H1 (cell line): ENCODE data around the gene HACD2.

Experiments used
- CHD2 ChIP-seq: IDR thresholded peaks from 2 replicates; pipeline ENCODE4 v1.6.1; 2012; ENCODE audit warnings: low read length, improper control_type of control experiment
- CTCF ChIP-seq, 3 experiments: IDR thresholded peaks; 1 replicate in 2 of 3; 2 replicates in 1 of 3; pipeline versions ENCODE4 v1.5.1 to v1.6.1; 2011; ENCODE audit warnings: low read length in 3 of 3, mild to moderate bottlenecking in 3 of 3, inconsistent platforms in 2 of 3, low read depth in 1 of 3, moderate library complexity in 1 of 3; ENCODE audit not compliant: insufficient read depth in 1 of 3; ENCODE audit errors: control extremely low read depth in 1 of 3
- GABPA ChIP-seq: IDR thresholded peaks from 2 replicates; pipeline ENCODE4 v1.6.1; 2011; ENCODE audit warnings: mild to moderate bottlenecking, low read length, moderate library complexity, borderline replicate concordance; ENCODE audit not compliant: insufficient read depth
- GTF2F1 ChIP-seq: IDR thresholded peaks from 2 replicates; pipeline ENCODE4 v1.6.1; 2012; ENCODE audit warnings: low read depth, low read length, improper control_type of control experiment, borderline replicate concordance

- TF ChIP-seq CHD2 (no peak), GTF2F1 (no peak), CTCF (IDR thresholded peaks at IDR 0.05; ENCODE audit: control extremely low read depth in 1 of 3, insufficient read depth in 1 of 3, low read depth in 1 of 3, low read length in 3 of 3) (no peak), GABPA (no peak)
Observed at GRCh38 chr3:123553536-123553935, 31.3 kb downstream of the HACD2 start.
